ENCODE data around the gene CMIP. TPM values are rescaled to one million over a fixed set of nuclear protein-coding genes. Genes with fewer than 3 reads are reported as not detected.

Gene CMIP
- total and polyA plus RNA-seq, 10 of the 15 experiments (the other 5 are each of a cell fraction or from before 2014, with no cell fraction given), result 1.2 to 43.2 (median 4.4) TPM

DNA sequence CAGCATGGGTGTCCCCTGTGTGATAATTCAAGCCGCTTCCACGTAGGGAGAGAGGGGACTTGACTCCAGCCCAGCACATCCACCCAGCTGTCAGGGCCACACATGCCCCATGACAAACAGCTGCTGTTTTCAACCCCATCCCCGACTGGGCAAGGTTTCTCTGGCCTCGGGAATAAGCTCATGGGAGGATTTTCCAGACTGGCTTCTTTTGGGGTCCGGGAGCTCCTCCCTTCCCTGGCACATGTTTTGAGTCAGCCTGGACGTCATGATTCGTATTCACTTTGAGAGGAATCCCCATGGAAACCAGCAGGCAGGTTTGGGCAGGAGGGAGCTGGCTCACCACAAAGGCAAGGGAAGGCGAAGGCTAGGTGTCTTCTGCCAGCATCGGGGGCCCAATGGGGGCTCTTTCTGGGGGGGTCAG, 156.4 kb downstream of the CMIP start:
- no peak overlapping the region for H3K9ac ChIP-seq (ENCODE audit: control insufficient read depth, insufficient read depth, low read length)

More for the DNA sequence above, 156.4 kb downstream of the CMIP start:
- Histone ChIP-seq H3K4me2 (ENCODE audit: control insufficient read depth, insufficient read depth) (no peak overlapping the region), H2AFZ (ENCODE audit: control insufficient read depth, low read depth, low read length) (no peak overlapping the region), H3K79me2 (ENCODE audit: control insufficient read depth, insufficient read depth, low read length) (no peaks in the 10 kb centered on the region; the same call in 1 of the 2 replicates), H3K27me3 (replicated peaks in 1 of 2; ENCODE audit: control insufficient read depth in 2 of 2, insufficient read depth in 2 of 2, low read length in 1 of 2) (no peaks in the 10 kb centered on the region), H3K27ac (ENCODE audit: control insufficient read depth, insufficient read depth) (no peak overlapping the region), H3K4me3 (no peak overlapping the region), H4K20me1 (ENCODE audit: control insufficient read depth, insufficient read depth) (peaks cover under 1% of the 10 kb centered on the region), H3K4me1 (ENCODE audit: control insufficient read depth, insufficient read depth, low read length) (no peaks in the 10 kb centered on the region), H3K36me3 (ENCODE audit: control insufficient read depth in 2 of 2, insufficient read depth in 2 of 2, low read length in 1 of 2) (no peaks in the 10 kb centered on the region; a peak in 2 of 4 replicates), H3K9me3 (replicated peaks; ENCODE audit: control insufficient read depth, insufficient read depth, low read length) (no peaks in the 10 kb centered on the region)
- 62% methylated on average over 9 of the region's 9 CpGs for WGBS (ENCODE audit: insufficient coverage, insufficient replicate concordance, low lambda C conversion rate, missing lambda C conversion rate)
- intact Hi-C loops (cut with micrococcal nuclease; ENCODE audit: unreplicated experiment), result no loop called here
- POLR2A ChIA-PET, result no interaction called here
- in situ Hi-C loops (cut with MboI), result no loop called here
- BruUV-seq (replicated peaks), result no TSS peak
- TF ChIP-seq SIN3A (IDR thresholded peaks at IDR 0.05; ENCODE audit: low read depth, low read length) (no peak), TCF12 (IDR thresholded peaks at IDR 0.05; ENCODE audit: low read depth, low read length) (no peak), MTA3 (IDR thresholded peaks at IDR 0.05; ENCODE audit: borderline replicate concordance, low read length) (no peak), BRCA1 (IDR thresholded peaks at IDR 0.05; ENCODE audit: low read depth, low read length) (no peak), HDAC2 (IDR thresholded peaks at IDR 0.05) (no peak), SUZ12 (IDR thresholded peaks at IDR 0.05; ENCODE audit: unreplicated experiment) (no peak), RCOR1 (conservative IDR thresholded peaks at IDR 0.05; ENCODE audit: low read depth, low read length) (no peak), SMAD5 (IDR thresholded peaks at IDR 0.05; ENCODE audit: low read depth) (no peak)
- TF ChIP-seq, protein P1, sequence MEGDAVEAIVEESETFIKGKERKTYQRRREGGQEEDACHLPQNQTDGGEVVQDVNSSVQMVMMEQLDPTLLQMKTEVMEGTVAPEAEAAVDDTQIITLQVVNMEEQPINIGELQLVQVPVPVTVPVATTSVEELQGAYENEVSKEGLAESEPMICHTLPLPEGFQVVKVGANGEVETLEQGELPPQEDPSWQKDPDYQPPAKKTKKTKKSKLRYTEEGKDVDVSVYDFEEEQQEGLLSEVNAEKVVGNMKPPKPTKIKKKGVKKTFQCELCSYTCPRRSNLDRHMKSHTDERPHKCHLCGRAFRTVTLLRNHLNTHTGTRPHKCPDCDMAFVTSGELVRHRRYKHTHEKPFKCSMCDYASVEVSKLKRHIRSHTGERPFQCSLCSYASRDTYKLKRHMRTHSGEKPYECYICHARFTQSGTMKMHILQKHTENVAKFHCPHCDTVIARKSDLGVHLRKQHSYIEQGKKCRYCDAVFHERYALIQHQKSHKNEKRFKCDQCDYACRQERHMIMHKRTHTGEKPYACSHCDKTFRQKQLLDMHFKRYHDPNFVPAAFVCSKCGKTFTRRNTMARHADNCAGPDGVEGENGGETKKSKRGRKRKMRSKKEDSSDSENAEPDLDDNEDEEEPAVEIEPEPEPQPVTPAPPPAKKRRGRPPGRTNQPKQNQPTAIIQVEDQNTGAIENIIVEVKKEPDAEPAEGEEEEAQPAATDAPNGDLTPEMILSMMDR (IDR thresholded peaks at IDR 0.05 in 2 of 3, conservative IDR thresholded peaks at IDR 0.05 in 1 of 3; ENCODE audit: control insufficient read depth in 2 of 3, extremely low read depth in 1 of 3, insufficient read depth in 1 of 3, low read depth in 3 of 3, low read length in 3 of 3), result no peak
- TF ChIP-seq, protein P2, sequence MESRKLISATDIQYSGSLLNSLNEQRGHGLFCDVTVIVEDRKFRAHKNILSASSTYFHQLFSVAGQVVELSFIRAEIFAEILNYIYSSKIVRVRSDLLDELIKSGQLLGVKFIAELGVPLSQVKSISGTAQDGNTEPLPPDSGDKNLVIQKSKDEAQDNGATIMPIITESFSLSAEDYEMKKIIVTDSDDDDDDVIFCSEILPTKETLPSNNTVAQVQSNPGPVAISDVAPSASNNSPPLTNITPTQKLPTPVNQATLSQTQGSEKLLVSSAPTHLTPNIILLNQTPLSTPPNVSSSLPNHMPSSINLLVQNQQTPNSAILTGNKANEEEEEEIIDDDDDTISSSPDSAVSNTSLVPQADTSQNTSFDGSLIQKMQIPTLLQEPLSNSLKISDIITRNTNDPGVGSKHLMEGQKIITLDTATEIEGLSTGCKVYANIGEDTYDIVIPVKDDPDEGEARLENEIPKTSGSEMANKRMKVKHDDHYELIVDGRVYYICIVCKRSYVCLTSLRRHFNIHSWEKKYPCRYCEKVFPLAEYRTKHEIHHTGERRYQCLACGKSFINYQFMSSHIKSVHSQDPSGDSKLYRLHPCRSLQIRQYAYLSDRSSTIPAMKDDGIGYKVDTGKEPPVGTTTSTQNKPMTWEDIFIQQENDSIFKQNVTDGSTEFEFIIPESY (IDR thresholded peaks at IDR 0.05), result no peak
- TF ChIP-seq, protein P3, sequence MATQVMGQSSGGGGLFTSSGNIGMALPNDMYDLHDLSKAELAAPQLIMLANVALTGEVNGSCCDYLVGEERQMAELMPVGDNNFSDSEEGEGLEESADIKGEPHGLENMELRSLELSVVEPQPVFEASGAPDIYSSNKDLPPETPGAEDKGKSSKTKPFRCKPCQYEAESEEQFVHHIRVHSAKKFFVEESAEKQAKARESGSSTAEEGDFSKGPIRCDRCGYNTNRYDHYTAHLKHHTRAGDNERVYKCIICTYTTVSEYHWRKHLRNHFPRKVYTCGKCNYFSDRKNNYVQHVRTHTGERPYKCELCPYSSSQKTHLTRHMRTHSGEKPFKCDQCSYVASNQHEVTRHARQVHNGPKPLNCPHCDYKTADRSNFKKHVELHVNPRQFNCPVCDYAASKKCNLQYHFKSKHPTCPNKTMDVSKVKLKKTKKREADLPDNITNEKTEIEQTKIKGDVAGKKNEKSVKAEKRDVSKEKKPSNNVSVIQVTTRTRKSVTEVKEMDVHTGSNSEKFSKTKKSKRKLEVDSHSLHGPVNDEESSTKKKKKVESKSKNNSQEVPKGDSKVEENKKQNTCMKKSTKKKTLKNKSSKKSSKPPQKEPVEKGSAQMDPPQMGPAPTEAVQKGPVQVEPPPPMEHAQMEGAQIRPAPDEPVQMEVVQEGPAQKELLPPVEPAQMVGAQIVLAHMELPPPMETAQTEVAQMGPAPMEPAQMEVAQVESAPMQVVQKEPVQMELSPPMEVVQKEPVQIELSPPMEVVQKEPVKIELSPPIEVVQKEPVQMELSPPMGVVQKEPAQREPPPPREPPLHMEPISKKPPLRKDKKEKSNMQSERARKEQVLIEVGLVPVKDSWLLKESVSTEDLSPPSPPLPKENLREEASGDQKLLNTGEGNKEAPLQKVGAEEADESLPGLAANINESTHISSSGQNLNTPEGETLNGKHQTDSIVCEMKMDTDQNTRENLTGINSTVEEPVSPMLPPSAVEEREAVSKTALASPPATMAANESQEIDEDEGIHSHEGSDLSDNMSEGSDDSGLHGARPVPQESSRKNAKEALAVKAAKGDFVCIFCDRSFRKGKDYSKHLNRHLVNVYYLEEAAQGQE (IDR thresholded peaks at IDR 0.05; ENCODE audit: low read depth, low read length), result no peak
- DNase-seq (ENCODE audit: low read depth, low spot score) (no peak), ATAC-seq (no peak), FAIRE-seq (no peak)
- RAD21 ChIA-PET (ENCODE audit: unreplicated experiment), result no interaction called here
- CTCF ChIA-PET, result no interaction called here
- SMC1A ChIA-PET (ENCODE audit: uncharacterized antibody, unreplicated experiment), result interaction anchor here (1.1 kb wide), 1 partner anchor 198 kb away, joined by 4 read pairs; no protein-coding TSS in a partner anchor

Measured in GM12878 (cell line).